HepG2 (cell line): Measurements from ENCODE around the gene SLCO1B3. TPM values are rescaled to one million over a fixed set of nuclear protein-coding genes. Genes with fewer than 3 reads are reported as not detected.

Source experiments
- ATAC-seq: fragments of 200-7000 bp; cut with Tn5 transposase; 3 replicates; pipeline ENCODE4 v1.9.1; 2020; ENCODE audit warnings: mild to moderate bottlenecking, moderate library complexity
- BruUV-seq: library from RNA; stranded (reverse); fragments of 400-500 nt; replicated peaks from 2 replicates; lab custom pipeline; 2021; lab: Mats Ljungman, UMichigan
- CTCF ChIA-PET: fragments of 300-600 bp; formaldehyde crosslinking; extraction: SDS; loops from one replicate; lab custom pipeline; 2021; ENCODE audit warnings: low total read pairs, inconsistent platforms, low intra/inter-chr PET ratio; lab: Yijun Ruan, JAX
- POLR2A ChIA-PET: fragments of 350-600 bp; sonication (Branson Sonifier 250); formaldehyde crosslinking; loops from one replicate; lab custom pipeline; 2020; ENCODE audit warnings: antibody characterized with exemption, inconsistent platforms; lab: Yijun Ruan, JAX
- DNase-seq: peaks from one replicate; pipeline ENCODE4 v3.0.0-alpha.2; 2015; ENCODE audit warnings: low spot score
- FAIRE-seq: peaks from 3 replicates; lab custom pipeline; 2011; peaks lifted over from hg19 to GRCh38; lab: Jason Lieb, UNC
- H2AFZ ChIP-seq: one replicate; pipeline ENCODE4 v1.6.1; 2011; ENCODE audit warnings: low read length, inconsistent platforms
- H3K27ac ChIP-seq: fragments of 300-600 bp; 3 replicates; pipeline ENCODE4 v1.8.0; 2011; ENCODE audit warnings: mixed run types, mild to moderate bottlenecking, mixed read lengths, low read length, inconsistent platforms; ENCODE audit not compliant: insufficient read depth; ENCODE audit errors: extremely low read length
- H3K27me3 ChIP-seq, 2 experiments: fragments of 200-600 bp in 1 of 2; 2 replicates in 1 of 2; 3 replicates in 1 of 2; pipeline versions ENCODE4 v1.6.0 to v1.8.0; 2011; ENCODE audit warnings: low read length in 2 of 2, mild to moderate bottlenecking in 2 of 2, moderate library complexity in 2 of 2, inconsistent platforms in 1 of 2; ENCODE audit not compliant: insufficient read depth in 2 of 2, control insufficient read depth in 1 of 2
- H3K36me3 ChIP-seq, 2 experiments: fragments of 200-600 bp in 1 of 2; replicated peaks in 1 of 2; 2 replicates in 1 of 2; 3 replicates in 1 of 2; pipeline versions ENCODE4 v1.5.1 to v1.8.0; 2011; ENCODE audit warnings: low read length in 2 of 2, inconsistent platforms in 1 of 2; ENCODE audit not compliant: insufficient read depth in 2 of 2, control insufficient read depth in 1 of 2
- H3K4me1 ChIP-seq: 2 replicates; pipeline ENCODE4 v1.5.1; 2012; ENCODE audit warnings: low read length, inconsistent platforms; ENCODE audit not compliant: insufficient read depth
- H3K4me2 ChIP-seq: 2 replicates; pipeline ENCODE4 v1.6.0; 2011; ENCODE audit warnings: low read depth, low read length, inconsistent platforms
- H3K4me3 ChIP-seq, 3 experiments: fragments of 200-600 bp in 1 of 3; sonication (generic), shearing (Covaris generic) in 1 of 3; replicated peaks in 1 of 3; 2 replicates each; pipeline ENCODE4 v1.5.1; 2011 to 2016; ENCODE audit warnings: low read length in 3 of 3, inconsistent platforms in 2 of 3, low read depth in 2 of 3, mild to moderate bottlenecking in 2 of 3, control low read depth in 1 of 3, mixed read lengths in 1 of 3; ENCODE audit not compliant: insufficient read depth in 1 of 3
- H3K79me2 ChIP-seq: one replicate; pipeline ENCODE4 v1.6.1; 2011; ENCODE audit warnings: low read length, inconsistent platforms; ENCODE audit not compliant: insufficient read depth
- H3K9ac ChIP-seq: 2 replicates; pipeline ENCODE4 v1.6.0; 2011; ENCODE audit warnings: mild to moderate bottlenecking, low read depth, low read length, inconsistent platforms; ENCODE audit not compliant: insufficient read depth
- H3K9me3 ChIP-seq: 2 replicates; pipeline ENCODE4 v1.5.1; 2012; ENCODE audit warnings: mild to moderate bottlenecking, low read length
- H4K20me1 ChIP-seq: 2 replicates; pipeline ENCODE4 v1.6.0; 2011; ENCODE audit warnings: inconsistent platforms, mild to moderate bottlenecking, low read length, moderate library complexity; ENCODE audit not compliant: insufficient read depth
- AHR ChIP-seq: IDR thresholded peaks from 2 replicates; pipeline ENCODE4 v1.6.1; 2018; ENCODE audit warnings: missing genetic modification reagents, missing compliant biosample characterization
- MAFK ChIP-seq, 2 experiments: IDR thresholded peaks in 1 of 2; conservative IDR thresholded peaks in 1 of 2; 2 replicates each; pipeline ENCODE4 v1.6.1; 2011; ENCODE audit warnings: improper control_type of control experiment in 2 of 2, low read length in 2 of 2
- ZNF317 ChIP-seq: sonication (generic); formaldehyde crosslinking; IDR thresholded peaks from 2 replicates; pipeline ENCODE4 v1.5.0; 2020; ENCODE audit warnings: mild to moderate bottlenecking, missing genetic modification reagents
- ZNF335 ChIP-seq: sonication (generic); formaldehyde crosslinking; IDR thresholded peaks from 2 replicates; pipeline ENCODE4 v1.4.0; 2020; ENCODE audit warnings: missing genetic modification reagents
- ZNF83 ChIP-seq: sonication (generic); formaldehyde crosslinking; IDR thresholded peaks from 2 replicates; pipeline ENCODE4 v1.4.0; 2020; ENCODE audit warnings: missing genetic modification reagents, mild to moderate bottlenecking, borderline replicate concordance
- WGBS: methylation state at CpG from one replicate; pipeline ENCODE4 v1.1.6; 2017; ENCODE audit warnings: low lambda C conversion rate; 5-methylcytosine and 5-hydroxymethylcytosine counted together
- in situ Hi-C: cut with HindIII; loops from 2 replicates; pipeline ENCODE4 v1.10.0; 2017; ENCODE audit warnings: low pct_unique_long_range_greater_than_20kb; ENCODE audit not compliant: extremely low pct_ligation_motif_present
- intact Hi-C: fragments of 100-400 bp; cut with micrococcal nuclease; formaldehyde crosslinking; loops from one replicate; pipeline ENCODE4 v1.10.0; 2022; ENCODE audit not compliant: unreplicated experiment
- polyA plus RNA-seq, 8 experiments: library from polyadenylated mRNA; depleted of rRNA in 3 of 8; stranded (reverse) in 7 of 8; unstranded in 1 of 8; fragments of >200 nt; fragmentation: Illumina TruSeq in 4 of 8; extraction: Trizol in 4 of 8; gene quantifications; 2 replicates each; pipeline versions ENCODE4 v1.2.1 to v1.2.3, GENCODE V29; 2011 to 2016; ENCODE audit warnings: low read depth in 4 of 8, missing spikeins in 1 of 8, mixed read lengths in 1 of 8; ENCODE audit not compliant: insufficient read depth in 1 of 8
- total RNA-seq, 5 experiments: library from RNA; depleted of rRNA; stranded (reverse); fragments of >200 nt; fragmentation: Illumina TruSeq; extraction: Trizol; gene quantifications; 2 replicates each; pipeline ENCODE4 v1.2.3, GENCODE V29; 2016; ENCODE audit warnings: low read depth in 1 of 5
- TF ChIP-seq, protein P1 (sequence below): sonication (generic); formaldehyde crosslinking; IDR thresholded peaks from 2 replicates; pipeline ENCODE4 v1.5.1; 2020; ENCODE audit warnings: mild to moderate bottlenecking, missing genetic modification reagents, moderate library complexity
- TF ChIP-seq, protein P2 (sequence below): IDR thresholded peaks from 2 replicates; pipeline ENCODE4 v1.6.1; 2016

Gene SLCO1B3
- total and polyA plus RNA-seq, 2 of the 13 experiments (the other 11 are each of a cell fraction or from before 2014, with no cell fraction given) = 0.15 TPM; not detected in 1

DNA sequence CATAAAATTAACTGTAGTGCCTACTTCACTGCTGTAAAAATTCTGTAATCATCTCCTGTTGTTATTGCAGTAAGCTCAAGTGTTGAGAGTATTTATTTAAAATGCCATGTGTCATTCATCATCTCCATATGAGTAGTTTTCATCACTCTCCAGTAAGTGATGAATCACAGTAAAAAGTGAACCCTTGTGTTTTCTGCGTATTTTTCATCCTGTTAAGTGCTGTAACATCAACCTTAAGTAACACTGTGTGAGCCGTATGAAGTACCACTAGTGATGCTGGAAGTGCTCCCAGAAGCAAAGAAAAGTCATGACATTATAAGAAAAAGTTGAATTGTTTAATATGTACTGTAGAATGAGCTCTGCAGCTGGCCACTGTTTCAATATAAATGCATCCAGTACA, 55.4 kb downstream of the SLCO1B3 start:
- Histone ChIP-seq H3K27me3 (no peaks in the 10 kb centered on the region), H4K20me1 (no peaks in the 10 kb centered on the region), H3K4me1 (no peaks in the 10 kb centered on the region), H3K4me2 (no peak overlapping the region), H3K36me3 (no peaks in the 10 kb centered on the region), H3K79me2 (no peaks in the 10 kb centered on the region), H3K9me3 (peaks cover 67% of the 10 kb centered on the region), H2AFZ (no peak overlapping the region), H3K4me3 (no peak overlapping the region), H3K27ac (no peak overlapping the region), H3K9ac (no peak overlapping the region)
- ATAC-seq = no peak
- TF ChIP-seq MAFK (conservative IDR thresholded peaks at IDR 0.05 in 1 of 2, IDR thresholded peaks at IDR 0.05 in 1 of 2; ENCODE audit: low read length in 2 of 2) (no peak), ZNF317 (CRISPR knock-in tag) (no peak)
- intact Hi-C loops = no loop called here
- CTCF ChIA-PET = no interaction called here
- DNase-seq = no peak
- in situ Hi-C loops = no loop called here
- POLR2A ChIA-PET = no interaction called here
- WGBS = 29% methylated on average over 2 of the region's 2 CpGs
- BruUV-seq = no TSS peak
- FAIRE-seq = no peak

DNA sequence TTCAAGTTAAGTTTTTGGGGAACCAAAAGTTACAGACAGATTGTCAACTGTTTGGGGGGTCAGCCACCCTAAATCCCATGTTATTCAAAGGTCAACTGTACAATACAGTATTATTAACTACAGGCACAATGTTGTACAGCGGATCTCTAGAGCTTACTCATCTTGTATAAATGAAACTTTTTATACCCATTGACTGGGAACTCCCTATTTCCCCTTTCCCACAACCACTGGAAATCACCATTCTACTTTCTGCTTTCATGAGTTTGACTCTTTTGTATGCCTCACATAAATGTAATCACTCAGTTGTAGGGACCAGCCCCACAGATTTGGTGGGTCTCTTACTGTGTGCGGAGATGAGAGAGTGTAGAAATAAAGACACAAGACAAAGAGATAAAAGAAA, 57.8 kb downstream of the SLCO1B3 start:
- FAIRE-seq (no peak), ATAC-seq (no peak), DNase-seq (no peak)
- POLR2A ChIA-PET = no interaction called here
- Histone ChIP-seq H3K9me3 (peaks cover 79% of the 10 kb centered on the region), H4K20me1 (no peaks in the 10 kb centered on the region), H3K4me3 (no peak overlapping the region), H3K4me2 (no peak overlapping the region), H3K79me2 (no peaks in the 10 kb centered on the region), H3K27me3 (no peaks in the 10 kb centered on the region), H3K27ac (no peak overlapping the region), H3K9ac (no peak overlapping the region), H3K4me1 (no peaks in the 10 kb centered on the region), H2AFZ (no peak overlapping the region), H3K36me3 (no peaks in the 10 kb centered on the region)
- intact Hi-C loops (no loop called here), in situ Hi-C loops (no loop called here)
- TF ChIP-seq AHR (no peak), ZNF335 (no peak), ZNF83 (CRISPR knock-in tag) (no peak)
- TF ChIP-seq, protein P1, sequence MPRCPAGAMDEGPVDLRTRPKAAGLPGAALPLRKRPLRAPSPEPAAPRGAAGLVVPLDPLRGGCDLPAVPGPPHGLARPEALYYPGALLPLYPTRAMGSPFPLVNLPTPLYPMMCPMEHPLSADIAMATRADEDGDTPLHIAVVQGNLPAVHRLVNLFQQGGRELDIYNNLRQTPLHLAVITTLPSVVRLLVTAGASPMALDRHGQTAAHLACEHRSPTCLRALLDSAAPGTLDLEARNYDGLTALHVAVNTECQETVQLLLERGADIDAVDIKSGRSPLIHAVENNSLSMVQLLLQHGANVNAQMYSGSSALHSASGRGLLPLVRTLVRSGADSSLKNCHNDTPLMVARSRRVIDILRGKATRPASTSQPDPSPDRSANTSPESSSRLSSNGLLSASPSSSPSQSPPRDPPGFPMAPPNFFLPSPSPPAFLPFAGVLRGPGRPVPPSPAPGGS (CRISPR knock-in tag) = no peak
- TF ChIP-seq, protein P2, sequence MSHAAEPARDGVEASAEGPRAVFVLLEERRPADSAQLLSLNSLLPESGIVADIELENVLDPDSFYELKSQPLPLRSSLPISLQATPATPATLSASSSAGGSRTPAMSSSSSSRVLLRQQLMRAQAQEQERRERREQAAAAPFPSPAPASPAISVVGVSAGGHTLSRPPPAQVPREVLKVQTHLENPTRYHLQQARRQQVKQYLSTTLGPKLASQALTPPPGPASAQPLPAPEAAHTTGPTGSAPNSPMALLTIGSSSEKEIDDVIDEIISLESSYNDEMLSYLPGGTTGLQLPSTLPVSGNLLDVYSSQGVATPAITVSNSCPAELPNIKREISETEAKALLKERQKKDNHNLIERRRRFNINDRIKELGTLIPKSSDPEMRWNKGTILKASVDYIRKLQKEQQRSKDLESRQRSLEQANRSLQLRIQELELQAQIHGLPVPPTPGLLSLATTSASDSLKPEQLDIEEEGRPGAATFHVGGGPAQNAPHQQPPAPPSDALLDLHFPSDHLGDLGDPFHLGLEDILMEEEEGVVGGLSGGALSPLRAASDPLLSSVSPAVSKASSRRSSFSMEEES = no peak
- 93% methylated on average over 2 of the region's 2 CpGs for WGBS
- CTCF ChIA-PET = no interaction called here
- BruUV-seq = no TSS peak
